Adrenal gland (tissue), 5 donors: ENCODE measurements around the gene PGPEP1.

Source experiments
- CTCF ChIP-seq, 6 experiments: fragments of 450-650 bp in 4 of 6; fragments of 200-600 bp in 2 of 6; sonication (generic) in 1 of 6; IDR thresholded peaks; 1 replicate in 5 of 6; 2 replicates in 1 of 6; pipeline versions ENCODE4 v1.5.1 to v1.8.0; 2016 to 2021; ENCODE audit warnings: antibody characterized with exemption in 6 of 6, mild to moderate bottlenecking in 2 of 6, moderate library complexity in 1 of 6
- POLR2A ChIP-seq, 2 donors: fragments of 450-650 bp; IDR thresholded peaks; one replicate each; pipeline ENCODE4 v1.6.1; 2017; ENCODE audit warnings: antibody characterized with exemption in 2 of 2, mild to moderate bottlenecking in 2 of 2, moderate library complexity in 1 of 2
- donor health status: DM: no; HTN: no; CAD: no.

DNA sequence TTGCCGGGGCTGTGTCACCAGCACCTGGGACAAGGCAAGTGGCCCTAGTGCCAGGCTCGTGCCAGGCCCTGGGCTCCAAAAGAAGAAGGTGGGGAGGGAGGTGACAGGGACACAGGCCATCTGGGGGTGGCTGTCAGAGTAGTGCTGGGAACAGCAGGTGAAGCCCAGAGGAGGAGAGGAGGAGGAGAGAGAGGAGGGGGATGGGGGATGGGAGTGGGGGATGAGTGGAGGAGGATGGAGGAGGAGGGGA lies 36.3 kb upstream of the PGPEP1 start:
- TF ChIP-seq CTCF (IDR thresholded peaks at IDR 0.05) (no peak), POLR2A (IDR thresholded peaks at IDR 0.05) (no peak)
